NCI-H187 treated with DMSO at 0.1 percent for 48 hours (cell line): ENCODE results near the gene SPG7.

Experiments used
- DNase-seq: peaks from one replicate; lab custom pipeline; 2025; lab: John Stamatoyannopoulos, UW

SPG7 gene

DNA sequence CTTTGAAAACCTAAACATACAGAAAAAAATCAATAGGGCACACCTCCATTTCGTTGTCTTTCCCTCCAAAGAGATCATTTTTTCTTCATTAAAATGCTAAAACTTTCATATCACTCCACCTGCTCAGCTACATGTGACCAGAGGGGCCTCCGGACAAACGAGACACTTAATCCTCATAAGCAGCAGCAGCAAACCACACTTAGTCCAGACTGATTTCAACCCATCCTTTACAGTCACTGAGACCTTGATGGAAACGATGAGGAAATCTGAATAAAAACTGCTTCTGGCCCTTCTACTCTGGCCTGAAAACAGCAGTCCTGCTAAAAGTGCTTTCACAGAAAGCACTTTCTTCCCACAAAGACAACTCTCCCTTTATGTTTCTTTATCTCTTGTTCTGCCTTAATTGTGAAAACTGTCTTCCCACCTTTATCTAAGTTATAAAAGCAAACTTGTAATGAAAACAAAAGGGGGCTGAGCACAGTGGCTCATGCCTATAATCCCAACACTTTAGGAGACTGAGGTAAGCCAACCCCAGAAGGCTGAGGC lies 22.4 kb upstream of the SPG7 start:
- no peak for DNase-seq

GRCh38 chr16:89489040-89489897 lies 18.9 kb upstream of the SPG7 start:
- no peak for DNase-seq

GRCh38 chr16:89489898-89490438 lies 18.2 kb upstream of the SPG7 start:
- DNase-seq: no peak

- DNase-seq: peak; percentile 80
Measured at GRCh38 chr16:89490439-89491237, 17.6 kb upstream of the SPG7 start, which contains the start of gene ANKRD11. Gene ANKRD11 (minus strand): TSS chr16:89490561. CDS start chr16:89317019, 173,542 bp downstream.

- no peak for DNase-seq
Measured at GRCh38 chr16:89491238-89491869, 16.8 kb upstream of the SPG7 start.

- DNase-seq: no peak
Measured at GRCh38 chr16:89491974-89492687, 16.1 kb upstream of the SPG7 start.

DNA sequence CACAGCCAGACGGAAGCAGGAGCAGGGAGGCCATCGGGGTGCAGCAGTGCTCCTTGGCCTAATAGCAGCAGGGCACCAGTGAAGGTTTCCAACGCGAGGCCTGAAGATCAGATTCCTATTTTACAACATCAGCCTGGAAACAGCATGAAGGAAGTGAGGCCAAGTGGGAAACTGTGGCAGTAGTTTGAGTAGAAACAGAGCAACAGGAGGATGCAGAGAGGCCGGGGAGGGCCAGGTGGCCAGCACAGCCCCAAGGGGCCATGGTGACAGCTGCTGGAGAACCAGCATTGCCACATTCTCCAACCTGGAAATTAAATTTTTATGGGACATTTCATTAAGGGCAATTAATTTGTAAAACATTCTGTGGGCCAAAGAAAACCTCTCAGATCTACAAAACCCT lies 14.4 kb upstream of the SPG7 start:
- no peak for DNase-seq

- no peak for DNase-seq
Measured at GRCh38 chr16:89495121-89495520, 13.1 kb upstream of the SPG7 start.

- DNase-seq: no peak
Measured at GRCh38 chr16:89498839-89499238, 9.4 kb upstream of the SPG7 start.

GRCh38 chr16:89499767-89500166 lies 8.4 kb upstream of the SPG7 start:
- DNase-seq: no peak

GRCh38 chr16:89502081-89502843 lies 5.9 kb upstream of the SPG7 start:
- DNase-seq: no peak

GRCh38 chr16:89504091-89504490 lies 4.1 kb upstream of the SPG7 start:
- no peak for DNase-seq

DNA sequence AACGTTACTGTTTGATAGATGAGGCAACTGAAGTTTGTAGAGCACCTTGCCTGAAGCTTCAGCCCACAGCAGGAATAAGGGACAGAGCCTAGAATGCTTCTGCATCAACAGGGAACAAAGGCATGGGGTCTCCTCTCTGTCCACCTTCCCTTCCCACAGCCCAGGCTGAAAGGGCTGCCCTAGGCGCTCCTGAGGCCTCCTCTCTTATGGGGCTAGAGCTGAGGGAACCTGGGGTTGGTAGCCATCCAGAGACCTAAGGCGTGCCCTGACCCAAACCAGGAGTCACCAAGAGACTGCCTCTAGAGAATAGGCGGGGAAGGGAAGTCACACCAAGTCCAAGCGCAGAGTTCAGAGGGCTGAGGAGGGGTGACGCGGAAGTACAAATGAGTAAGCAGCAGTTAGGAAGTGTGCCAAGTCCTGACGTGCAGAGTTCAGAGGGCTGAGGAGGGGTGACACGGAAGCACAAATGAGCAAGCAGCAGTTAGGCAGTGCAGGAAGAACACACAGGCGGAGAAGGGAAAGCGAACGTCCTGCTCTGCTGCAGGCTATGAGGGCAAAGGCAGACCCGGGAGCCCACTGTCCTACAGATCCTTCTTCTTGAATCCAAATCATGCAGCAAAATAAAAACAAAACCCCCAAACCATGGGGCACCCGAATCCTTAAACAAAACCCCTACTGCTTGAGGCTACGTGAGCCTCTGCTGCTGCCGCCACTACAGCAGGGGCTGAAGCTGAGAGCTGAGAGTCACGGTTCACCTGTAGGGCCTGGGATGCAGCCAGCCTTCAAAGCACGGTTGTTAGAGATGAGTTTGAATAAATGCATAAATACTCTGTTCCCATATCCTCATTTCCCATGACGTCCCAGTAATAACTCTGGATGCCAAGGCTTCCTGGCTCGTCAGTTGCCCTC lies 2.7 kb upstream of the SPG7 start:
- no peak for DNase-seq

DNA sequence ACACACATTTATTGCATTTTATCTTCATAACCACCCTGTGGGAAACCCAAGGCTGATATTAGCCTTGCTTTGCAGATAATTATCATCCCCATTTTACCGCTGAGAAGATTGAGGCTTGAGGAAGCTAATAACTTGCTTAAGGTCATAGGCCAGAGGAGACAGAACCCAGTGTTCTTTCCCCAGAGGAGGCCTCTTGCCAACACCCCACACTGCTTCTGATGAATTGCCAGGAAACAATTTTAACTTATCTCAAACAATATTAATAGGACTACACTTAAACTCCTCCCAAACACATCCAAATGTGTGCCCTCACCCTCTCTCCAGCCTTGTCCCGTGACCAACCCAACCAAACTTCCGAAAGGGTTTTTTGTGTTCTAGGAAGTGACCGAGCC lies 2.1 kb upstream of the SPG7 start:
- no peak for DNase-seq

- no peak for DNase-seq
Measured at GRCh38 chr16:89506791-89507191, 1.4 kb upstream of the SPG7 start.

DNA sequence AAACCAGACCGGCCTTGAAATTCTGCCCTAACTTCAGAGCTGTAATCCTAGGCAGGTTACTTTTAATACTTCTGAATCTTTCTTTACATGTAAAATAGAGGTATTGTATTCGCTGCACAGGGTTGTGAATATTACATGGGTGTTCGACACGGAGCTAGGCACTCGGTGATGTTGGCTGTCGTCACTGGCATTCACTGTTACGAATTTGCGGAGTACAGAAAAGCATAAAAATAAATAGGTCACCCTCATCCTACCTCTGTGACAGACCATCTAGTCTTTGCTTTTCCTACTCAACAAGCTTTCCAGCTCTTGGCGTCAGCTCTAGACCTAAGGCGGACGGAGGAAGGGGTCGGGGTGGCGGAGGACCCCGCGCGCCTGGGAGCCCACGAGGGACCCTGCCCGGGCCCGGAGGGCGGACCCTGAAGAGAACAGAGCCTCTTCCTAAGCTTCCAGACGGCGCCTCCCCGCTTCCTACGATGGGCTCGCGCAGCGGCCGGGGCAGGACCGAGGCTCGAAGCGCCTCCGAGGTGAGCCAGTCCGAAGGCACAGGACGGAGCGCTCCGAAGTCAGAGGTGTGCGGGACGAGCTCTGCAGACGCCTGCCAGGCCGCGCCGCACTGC lies 879 bp upstream of the SPG7 start:
- no peak for DNase-seq

DNA sequence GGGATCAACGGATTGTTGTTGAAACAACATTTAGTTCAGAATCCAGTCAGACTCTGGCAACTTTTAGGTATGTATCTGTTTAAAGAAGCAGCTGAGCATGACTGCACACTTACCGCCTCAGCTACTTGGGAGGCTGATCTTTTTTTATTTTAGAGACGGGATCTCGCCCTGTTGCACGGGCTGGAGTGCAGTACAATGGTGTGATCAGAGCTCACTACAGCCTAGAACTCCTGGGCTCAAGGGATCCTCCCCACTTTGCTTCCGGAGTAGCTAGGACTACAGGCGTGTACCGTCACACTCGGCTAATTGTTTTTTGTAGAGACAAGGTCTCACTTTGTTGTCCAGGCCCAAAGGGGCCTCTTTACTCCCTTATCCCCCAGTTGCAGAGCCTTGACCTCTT lies 2.3 kb downstream of the SPG7 start:
- no peak for DNase-seq

GRCh38 chr16:89511374-89511773 lies 3.2 kb downstream of the SPG7 start:
- DNase-seq: no peak

DNA sequence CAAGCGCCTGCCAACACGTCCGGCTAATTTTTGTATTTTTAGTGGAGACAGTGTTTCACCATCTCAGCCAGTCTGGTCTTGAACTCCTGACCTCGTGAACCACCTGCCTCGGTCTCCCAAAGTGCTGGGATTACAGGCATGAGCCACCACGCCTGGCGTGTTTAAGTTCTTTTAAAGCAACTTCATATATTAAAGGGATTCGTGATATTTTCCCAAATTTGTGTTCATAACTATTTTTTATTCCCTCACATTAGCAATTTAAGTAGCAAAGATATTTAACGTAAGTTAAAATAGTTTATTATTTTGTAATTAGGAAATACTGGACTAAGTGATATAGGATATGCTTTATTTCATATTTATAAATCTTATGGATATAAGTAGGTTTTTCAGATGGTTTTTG lies 4.2 kb downstream of the SPG7 start:
- DNase-seq: no peak
